Measurements from ENCODE around the gene SLC12A5.

GRCh38 chr20:46010491-46011391 lies 18.3 kb upstream of the SLC12A5 start:
- TF ChIP-seq, protein P1, sequence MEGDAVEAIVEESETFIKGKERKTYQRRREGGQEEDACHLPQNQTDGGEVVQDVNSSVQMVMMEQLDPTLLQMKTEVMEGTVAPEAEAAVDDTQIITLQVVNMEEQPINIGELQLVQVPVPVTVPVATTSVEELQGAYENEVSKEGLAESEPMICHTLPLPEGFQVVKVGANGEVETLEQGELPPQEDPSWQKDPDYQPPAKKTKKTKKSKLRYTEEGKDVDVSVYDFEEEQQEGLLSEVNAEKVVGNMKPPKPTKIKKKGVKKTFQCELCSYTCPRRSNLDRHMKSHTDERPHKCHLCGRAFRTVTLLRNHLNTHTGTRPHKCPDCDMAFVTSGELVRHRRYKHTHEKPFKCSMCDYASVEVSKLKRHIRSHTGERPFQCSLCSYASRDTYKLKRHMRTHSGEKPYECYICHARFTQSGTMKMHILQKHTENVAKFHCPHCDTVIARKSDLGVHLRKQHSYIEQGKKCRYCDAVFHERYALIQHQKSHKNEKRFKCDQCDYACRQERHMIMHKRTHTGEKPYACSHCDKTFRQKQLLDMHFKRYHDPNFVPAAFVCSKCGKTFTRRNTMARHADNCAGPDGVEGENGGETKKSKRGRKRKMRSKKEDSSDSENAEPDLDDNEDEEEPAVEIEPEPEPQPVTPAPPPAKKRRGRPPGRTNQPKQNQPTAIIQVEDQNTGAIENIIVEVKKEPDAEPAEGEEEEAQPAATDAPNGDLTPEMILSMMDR (IDR thresholded peaks at IDR 0.05): no peak
- TF ChIP-seq EP300 (IDR thresholded peaks at IDR 0.05) (no peak), POLR2A (IDR thresholded peaks at IDR 0.05) (no peak)

Data from gastroesophageal sphincter (tissue), 3 donors.